ENCODE results near the gene ZBTB46.
A peak's percentile ranks its signal among the peaks of the same experiment; 100 is the strongest.
"Not testable (repeated sequence)": the region's sequence is repeated elsewhere in the genome, so short reads cannot be mapped to it uniquely, and the experiment has no call there.

Gene ZBTB46

GRCh38 chr20:63811491-63811875, 19.6 kb downstream of the ZBTB46 start:
- DNase-seq = no peak

- no peak for DNase-seq
Observed at GRCh38 chr20:63810730-63811490, 20.2 kb downstream of the ZBTB46 start.

GRCh38 chr20:63809856-63810255, 21.2 kb downstream of the ZBTB46 start:
- DNase-seq = no peak

GRCh38 chr20:63808964-63809674, 21.9 kb downstream of the ZBTB46 start:
- no peak for DNase-seq

GRCh38 chr20:63808145-63808724, 22.8 kb downstream of the ZBTB46 start:
- no peak for DNase-seq

- no peak for DNase-seq
Observed at GRCh38 chr20:63807654-63808053, 23.4 kb downstream of the ZBTB46 start.

- no peak for DNase-seq
Observed at GRCh38 chr20:63804308-63804636, 26.8 kb downstream of the ZBTB46 start.

GRCh38 chr20:63802469-63803240, 28.4 kb downstream of the ZBTB46 start:
- DNase-seq = no peak

GRCh38 chr20:63801174-63801573, 29.9 kb downstream of the ZBTB46 start:
- peak; percentile 28 for DNase-seq

GRCh38 chr20:63800411-63800810, 30.7 kb downstream of the ZBTB46 start:
- not testable (repeated sequence) for DNase-seq

- DNase-seq = not testable (repeated sequence)
Observed at GRCh38 chr20:63799127-63799526, 31.9 kb downstream of the ZBTB46 start.

- DNase-seq = not testable (repeated sequence)
Observed at GRCh38 chr20:63797175-63797574, 33.9 kb downstream of the ZBTB46 start.

GRCh38 chr20:63795178-63795830, 35.8 kb downstream of the ZBTB46 start:
- DNase-seq = no peak

GRCh38 chr20:63794614-63795013, 36.5 kb downstream of the ZBTB46 start:
- no peak for DNase-seq

GRCh38 chr20:63792866-63793265, 38.2 kb downstream of the ZBTB46 start:
- DNase-seq = no peak

GRCh38 chr20:63791497-63792156, 39.4 kb downstream of the ZBTB46 start:
- DNase-seq = no peak

GRCh38 chr20:63790572-63791168, 40.4 kb downstream of the ZBTB46 start:
- DNase-seq = no peak

- no peak for DNase-seq
Observed at GRCh38 chr20:63789836-63790571, 41.1 kb downstream of the ZBTB46 start.

GRCh38 chr20:63787749-63788148, 43.3 kb downstream of the ZBTB46 start:
- no peak for DNase-seq

GRCh38 chr20:63787302-63787701, 43.8 kb downstream of the ZBTB46 start:
- no peak for DNase-seq

- no peak for DNase-seq
Observed at GRCh38 chr20:63785691-63786131, 45.4 kb downstream of the ZBTB46 start.

Data from hematopoietic multipotent progenitor cell treated with erythropoietin and hydrocortisone succinate and interleukin-3 and kit ligand, for 8 days (in vitro differentiated cells).